GM18868 (cell line): ENCODE measurements around the gene PRPF40A.

Source experiments
- ATAC-seq: cut with Tn5 transposase; IDR thresholded peaks from one replicate; pipeline ENCODE4 v1.9.1; 2021; ENCODE audit warnings: mild to moderate bottlenecking, moderate library complexity; ENCODE audit not compliant: unreplicated experiment

Gene PRPF40A

DNA sequence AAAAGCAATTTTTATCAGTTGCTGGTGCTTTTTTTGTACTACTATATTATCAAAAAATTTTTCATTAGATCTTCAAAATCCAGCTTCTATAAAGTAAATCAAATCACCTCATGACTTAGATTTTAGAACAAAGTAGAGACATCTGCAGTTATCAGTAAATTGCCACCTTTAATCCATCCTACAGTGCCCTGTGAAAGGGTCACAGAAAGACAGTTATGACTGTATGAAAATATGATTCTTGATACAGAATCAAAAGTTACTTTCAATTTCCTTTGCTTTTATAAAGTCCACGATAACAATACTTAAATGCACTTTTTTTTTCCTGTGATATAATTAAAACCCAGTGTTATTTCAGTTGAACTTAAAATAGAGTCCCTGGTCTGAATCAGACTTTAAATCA, 61.4 kb downstream of the PRPF40A start:
- ATAC-seq, result peak; percentile 38

DNA sequence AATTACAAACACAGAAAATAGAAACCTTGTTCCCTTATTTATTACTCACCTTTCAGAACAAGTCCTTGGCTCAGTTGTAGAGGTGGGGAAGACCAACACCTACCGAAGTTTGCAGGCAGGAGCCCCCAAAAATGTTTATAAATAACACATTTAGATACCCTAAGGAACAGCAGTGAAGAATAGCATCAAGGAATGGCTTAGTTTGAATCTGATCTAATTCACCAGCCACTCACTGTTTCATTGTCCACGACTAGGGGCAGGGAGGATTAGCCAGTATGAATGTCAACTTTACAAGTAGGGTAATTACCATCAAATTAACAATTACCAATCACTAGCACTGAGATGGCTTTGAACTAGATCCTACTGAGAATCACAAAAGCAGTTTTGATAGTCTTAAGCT, 65.4 kb downstream of the PRPF40A start:
- ATAC-seq, result no peak

DNA sequence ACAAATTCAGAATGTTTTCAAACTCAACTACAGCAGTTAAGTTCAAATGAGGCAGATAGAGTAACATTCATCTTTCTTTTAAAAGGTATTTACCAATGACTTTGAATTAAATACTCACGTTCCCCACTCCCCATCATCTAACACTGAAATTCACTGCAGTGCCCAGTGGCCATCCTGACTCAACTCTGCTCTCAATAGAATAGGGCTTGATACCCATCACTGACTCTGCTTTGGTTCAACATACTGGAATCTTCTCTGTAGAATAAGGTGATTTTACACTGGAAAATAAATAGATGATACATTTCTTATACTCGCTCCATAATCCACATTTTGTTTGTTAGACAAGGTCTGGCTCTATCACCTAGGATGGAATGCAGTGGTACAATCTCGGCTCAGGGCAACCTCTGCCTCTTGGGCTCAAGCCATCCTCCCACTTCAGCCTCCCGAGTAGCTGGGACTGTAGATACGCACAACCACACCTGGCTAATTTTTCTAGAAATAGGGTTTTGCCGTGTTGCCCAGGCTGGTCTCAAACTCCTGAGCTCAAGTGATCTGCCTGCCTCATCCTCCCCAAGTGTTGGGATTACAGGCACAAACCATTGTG, 66.4 kb downstream of the PRPF40A start:
- no peak for ATAC-seq

DNA sequence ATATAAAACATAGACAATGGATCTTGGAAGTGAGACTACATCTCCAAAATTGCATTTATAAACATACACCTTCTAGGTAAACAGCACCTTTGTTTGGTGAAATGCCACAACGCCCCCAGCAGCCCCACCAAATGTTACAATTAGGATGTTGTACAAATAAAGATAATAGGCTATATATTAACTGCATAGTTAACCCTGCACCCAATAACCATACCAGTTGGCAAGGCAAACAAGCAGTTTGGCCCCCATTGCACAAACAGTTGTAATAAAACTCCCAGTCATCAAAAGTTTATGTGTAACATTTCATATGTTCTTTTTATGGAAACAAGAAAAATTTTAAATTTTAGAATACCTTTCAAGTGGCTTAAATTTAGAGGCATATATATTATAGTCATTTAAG, 67.3 kb downstream of the PRPF40A start:
- ATAC-seq, result no peak

DNA sequence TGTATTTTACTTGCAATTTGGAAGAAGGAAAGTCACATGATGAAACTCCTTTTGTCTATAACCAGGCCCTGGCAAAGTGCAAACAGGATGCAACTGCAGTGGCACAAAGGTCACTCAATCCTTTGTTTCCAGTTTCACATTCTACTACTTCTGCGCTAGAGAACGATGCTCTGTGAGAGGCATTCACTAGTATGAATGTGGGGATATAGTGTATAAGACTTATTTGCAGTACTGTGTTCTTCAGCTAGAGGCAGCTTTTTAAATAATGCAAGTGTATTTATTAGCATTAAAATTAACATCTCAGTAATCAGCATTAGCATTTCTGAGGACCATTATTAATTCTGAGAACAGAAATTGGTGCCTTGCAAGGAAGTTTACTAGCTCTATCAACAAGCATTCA, 68.9 kb downstream of the PRPF40A start:
- no peak for ATAC-seq

DNA sequence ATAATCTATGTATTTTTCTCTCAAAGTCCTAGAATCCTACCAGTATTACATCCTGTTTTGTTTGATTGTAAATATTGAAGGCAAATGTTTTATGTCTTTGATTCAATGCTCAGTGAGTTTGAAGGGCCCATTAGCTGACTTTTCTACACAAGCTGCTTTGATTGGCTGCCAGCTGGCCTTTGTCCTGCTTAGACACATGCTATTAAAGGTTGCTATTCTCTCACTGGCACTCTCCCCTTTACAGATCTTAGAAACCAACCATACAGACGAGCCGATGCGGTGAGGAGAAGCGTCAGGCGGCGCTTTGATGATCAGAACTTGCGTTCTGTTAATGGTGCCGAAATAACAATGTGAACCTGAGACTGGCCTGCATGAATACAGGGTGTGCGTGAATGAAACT, 69.7 kb downstream of the PRPF40A start:
- ATAC-seq, result no peak

DNA sequence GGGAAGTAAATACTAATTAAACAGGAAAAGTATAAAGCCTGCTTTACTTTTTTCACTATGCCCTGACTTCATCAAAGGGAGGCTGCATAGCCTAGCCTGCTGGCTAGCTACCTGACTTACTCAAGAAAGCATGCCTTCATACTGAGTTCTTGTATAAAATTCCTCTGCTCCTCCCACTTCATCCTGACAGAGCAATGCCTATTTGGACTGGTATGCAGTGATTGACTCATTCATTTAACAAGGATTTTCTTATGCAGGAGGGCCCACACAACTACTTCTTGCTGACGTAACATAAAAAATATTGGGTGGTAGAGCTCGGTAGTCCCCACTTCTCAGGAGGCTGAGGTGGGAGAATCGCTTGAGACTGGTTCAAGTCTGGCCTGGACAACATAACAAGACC, 70.5 kb downstream of the PRPF40A start:
- ATAC-seq, result no peak

DNA sequence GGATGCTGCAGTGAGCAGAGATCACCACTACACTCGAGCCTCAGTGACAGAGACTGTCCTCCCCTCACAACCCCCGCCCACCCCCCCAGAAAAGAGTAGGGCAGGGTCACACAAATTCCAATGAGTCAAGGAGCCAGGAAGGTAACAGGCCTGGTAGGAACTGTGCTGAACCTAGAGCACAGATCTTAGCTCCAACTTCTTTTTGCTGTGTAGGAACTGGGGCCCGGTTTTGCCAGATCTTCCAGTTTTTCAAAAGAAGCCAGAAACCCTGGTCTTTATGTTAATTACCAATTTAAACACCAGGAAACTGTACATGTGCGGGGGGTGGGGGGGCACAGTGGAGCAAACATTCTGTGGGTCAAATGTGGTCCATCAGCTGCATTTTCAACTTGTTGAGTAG, 71.0 kb downstream of the PRPF40A start:
- ATAC-seq, result no peak

DNA sequence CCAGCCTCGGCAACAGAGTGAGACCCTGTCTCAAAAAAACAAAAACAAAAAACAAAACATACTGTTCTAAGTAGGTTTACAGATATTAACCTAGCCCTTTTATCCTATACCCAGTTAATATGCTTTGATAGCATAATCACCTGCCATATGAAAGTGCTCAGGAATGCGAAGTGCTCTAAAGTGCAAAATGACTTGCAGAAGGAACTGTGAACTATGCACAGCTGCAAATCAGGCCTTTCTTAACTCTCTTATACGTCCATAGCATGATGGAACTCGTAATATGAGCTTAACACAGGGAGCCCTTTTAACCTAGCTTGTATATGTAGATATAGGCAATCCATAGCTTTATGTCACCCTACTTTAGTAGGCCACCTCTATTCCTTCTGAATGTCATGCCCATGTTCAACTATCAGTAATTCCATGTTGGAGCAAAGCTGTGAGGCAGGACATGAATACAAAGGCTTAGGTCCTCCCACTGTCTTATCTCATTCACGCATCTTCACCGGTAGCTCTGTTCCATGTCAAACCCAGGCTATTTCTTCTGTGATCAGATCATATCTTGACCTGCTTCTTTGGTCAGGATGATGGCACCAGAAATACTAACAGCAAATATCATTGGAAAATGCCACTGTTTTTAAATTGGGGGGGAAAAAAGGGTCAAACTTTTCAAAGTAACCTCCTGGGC, 72.9 kb downstream of the PRPF40A start:
- no peak for ATAC-seq

DNA sequence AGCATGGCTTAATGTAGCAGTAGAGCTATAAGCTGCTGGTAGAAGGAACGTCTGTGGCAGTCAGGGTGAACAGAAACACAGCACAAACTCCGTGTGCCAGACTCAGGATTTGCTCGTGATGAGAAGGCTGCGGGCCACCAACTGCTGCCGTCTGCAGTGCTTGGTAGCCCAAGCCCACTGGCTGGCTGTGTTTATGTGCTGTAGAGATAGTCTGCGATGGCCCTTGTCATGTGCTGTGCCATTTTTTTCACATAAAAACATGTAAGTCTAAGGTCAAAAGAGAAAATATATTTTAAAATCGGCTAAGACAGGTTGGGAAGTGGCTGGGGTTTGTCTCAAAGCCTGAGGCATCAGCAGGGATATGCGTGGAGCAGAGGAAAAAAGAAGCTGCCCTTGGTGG, 78.7 kb downstream of the PRPF40A start:
- no peak for ATAC-seq

DNA sequence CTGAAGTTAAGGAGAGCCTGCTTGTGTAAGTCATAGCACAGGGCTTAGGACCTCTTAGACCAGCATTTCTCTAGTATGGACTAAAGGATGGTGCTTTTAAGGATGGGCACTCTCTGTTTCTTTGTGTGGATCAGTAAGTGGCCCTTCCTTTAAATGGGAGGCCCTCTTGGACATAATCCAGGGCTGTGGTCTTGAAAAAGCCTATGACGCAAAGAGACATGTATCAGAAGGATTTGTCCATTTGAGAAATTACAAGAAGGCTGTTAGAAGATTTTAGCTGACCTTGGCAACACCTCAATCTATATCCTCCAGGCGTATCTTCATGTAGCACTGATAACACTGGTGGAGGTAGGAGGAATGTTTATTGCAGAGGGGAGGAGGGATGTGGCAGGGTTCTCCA, 79.2 kb downstream of the PRPF40A start:
- ATAC-seq, result no peak

DNA sequence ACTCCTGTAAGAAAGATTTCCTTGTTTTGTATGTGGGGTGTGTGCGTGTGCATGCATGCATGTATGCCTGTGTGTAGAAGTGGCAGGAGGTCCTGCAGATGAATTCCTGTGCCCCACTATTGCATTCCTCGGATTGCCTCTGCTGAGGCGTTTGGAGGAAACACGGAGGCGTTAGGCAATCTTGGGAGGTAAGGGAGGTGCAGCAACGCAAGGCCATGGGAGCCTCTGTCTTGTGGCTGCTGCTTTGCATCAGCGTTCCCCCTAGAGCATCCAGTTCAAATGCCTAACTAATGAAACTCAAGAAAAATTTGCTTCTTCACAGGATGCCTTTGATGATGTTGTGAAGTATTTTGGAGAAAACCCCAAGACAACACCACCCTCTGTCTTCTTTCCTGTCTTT, 80.0 kb downstream of the PRPF40A start:
- no peak for ATAC-seq

DNA sequence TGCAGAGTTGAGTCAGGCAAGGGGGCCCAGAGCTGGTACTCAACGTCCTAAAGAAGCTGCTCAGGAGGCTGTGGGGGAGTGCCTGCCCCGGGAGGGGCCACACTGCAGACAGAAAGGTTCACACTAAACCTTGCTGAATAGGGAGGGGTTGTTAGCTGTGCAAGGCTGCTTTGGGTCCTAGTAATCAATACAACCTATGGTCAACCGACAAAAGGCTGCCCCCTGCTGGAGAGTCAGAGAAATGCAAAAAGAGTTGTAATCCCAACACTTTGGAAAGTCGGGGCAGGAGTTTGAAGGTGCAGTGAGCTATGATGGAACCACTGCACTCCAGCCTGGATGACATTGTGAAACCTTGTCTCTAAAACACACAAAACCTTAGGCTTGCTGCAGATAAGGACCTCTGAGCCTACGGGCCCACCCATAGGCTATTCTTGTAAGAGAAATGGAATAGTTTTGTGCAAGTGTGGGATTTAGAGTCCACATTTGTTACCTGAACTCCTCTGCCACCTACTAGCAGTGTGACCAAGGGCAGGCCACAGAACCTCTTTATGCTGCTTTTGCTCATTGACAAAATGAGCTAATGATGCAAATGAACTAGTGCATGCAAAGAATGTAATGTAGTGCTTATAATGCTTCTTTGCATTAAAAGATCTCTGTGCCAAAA, 81.5 kb downstream of the PRPF40A start:
- ATAC-seq, result peak; percentile 79

DNA sequence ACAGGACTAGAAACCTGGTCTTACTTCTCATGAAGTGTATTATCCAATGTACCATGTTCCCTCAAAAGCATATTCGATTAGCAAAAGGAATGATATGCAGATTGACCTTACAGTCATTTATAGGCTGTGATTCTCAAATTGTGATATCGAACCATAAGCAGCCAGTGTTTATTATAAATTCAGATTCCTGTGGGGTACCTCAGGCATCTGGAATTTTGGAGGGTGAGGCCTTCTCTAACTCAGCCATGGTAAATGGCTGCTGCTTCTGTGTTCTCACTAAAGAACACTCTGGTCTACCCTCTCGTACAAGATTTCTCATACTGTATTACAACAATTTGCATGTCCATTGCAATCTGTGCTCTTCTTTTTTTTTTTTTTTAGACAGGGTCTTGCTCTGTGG, 84.5 kb downstream of the PRPF40A start:
- ATAC-seq, result no peak

DNA sequence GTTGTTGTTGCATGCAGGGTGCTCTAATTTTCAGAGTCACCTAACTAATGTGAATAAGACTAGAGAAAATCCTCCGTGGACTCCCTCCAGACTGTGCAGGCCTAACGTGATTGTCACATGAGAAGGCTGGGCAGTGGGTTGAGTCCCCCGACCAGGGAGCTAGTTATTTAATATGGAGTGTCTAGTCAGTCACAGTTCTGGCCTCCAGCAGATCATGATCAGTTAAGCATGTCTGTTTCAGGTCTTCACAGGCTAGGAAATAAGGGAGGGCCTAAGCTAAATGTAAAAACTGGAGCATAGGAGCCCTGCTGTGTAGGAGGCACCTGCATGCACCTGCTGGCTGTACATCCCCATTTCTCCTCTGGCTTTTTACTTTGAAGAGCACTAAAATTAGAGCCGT, 86.8 kb downstream of the PRPF40A start:
- no peak for ATAC-seq

DNA sequence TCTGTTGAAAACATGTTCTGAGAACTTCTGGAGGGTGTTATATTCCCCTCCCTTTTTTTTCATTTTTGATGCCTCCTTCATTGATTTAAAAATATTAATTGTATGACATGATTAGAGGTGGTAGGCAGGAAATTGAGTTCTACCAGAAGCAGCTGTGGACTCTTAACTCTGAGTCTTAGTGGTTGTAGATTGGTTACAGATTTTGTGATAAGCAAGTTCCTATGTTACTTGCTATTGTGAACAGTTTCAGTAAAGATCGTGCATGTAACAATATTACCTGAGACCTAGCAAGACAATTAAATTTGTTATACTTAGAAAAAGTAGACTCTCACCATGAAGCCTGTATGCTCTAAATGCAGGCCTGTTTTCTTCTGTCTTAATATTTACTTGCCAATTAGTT, 88.1 kb downstream of the PRPF40A start:
- no peak for ATAC-seq

DNA sequence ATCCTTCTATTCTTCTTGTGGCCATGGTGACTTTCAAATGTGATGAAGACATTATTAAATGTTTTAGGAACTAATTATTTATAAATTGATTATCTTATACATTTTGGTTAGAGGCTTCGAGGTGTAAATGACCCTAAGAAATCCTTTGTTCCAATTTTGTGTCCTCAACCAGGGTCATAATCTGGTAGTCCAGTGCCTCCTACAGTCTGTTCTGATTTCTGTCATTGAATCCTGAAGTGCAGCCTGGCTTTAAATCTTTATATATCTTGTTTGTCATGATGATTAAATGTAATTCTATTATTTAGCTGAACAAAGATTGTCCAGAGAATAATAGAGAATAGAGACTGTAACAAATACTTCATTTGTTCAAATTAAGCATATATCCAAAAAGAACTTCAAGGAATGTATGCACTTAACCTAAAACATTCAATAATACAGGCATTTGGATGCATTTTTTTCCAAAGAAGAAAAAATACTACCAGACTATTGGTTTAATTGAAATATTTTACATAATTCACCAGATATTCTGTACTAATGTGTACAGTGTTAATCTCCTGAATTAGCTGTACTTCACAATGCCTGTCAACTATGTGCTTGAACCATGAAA, 89.8 kb downstream of the PRPF40A start:
- ATAC-seq, result peak; percentile 69

DNA sequence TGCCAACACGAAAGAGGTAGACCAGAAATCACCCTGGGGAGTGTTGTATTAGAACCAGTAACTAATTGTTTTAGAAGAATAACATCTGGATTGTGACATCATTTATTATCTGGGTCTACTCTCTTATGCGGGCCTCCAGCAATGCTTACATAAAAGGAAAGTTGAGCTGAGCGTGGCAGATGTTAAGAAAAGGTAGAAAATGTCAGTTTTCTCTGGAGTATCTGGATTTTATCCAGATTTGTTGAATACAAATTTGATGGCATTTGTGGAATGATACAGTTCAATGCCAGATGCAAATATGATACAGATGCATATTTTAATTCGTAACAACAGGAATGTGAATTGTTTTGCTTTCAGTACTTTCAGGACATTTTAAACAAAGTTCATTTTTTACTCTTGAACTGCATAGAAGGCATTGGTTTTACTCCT, 90.3 kb downstream of the PRPF40A start:
- ATAC-seq, result no peak

DNA sequence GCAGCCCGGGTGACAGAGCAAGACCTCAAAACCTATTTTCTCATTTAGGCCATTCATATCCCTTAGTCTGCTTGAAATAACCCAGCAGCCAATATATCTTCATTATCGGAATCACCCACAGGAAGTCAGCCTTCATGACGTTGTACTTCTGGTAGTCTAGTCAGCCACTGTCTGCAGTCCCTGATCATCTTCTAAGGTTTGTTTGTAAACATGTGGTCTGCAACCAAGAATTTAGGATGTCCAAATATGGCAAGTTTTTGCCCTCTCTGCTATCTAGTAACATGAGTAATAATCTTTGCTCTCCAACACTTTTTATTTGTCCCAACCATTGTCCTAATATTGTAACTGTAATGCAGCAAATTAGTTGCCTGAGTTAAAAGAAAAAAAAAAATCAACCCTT, 92.5 kb downstream of the PRPF40A start:
- no peak for ATAC-seq

DNA sequence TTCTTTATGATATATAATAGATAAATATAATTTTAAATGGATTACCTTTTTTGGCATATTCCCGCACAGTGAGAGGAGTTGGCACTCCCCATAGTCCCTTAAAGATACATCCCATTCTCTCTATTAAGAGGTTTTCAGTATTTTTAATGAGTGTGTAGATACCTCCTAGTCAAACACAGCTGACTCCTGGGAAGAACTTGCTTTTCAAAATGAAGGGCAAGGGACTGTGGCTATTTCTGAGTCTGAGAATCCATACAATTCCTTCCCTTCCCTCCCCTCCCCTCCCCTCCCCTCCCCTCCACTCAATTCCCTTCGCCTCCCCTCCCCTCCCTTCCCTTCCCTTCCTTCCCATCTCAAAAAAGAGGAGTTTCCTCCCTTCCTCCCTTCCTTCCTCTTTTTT, 93.5 kb downstream of the PRPF40A start:
- no peak for ATAC-seq

DNA sequence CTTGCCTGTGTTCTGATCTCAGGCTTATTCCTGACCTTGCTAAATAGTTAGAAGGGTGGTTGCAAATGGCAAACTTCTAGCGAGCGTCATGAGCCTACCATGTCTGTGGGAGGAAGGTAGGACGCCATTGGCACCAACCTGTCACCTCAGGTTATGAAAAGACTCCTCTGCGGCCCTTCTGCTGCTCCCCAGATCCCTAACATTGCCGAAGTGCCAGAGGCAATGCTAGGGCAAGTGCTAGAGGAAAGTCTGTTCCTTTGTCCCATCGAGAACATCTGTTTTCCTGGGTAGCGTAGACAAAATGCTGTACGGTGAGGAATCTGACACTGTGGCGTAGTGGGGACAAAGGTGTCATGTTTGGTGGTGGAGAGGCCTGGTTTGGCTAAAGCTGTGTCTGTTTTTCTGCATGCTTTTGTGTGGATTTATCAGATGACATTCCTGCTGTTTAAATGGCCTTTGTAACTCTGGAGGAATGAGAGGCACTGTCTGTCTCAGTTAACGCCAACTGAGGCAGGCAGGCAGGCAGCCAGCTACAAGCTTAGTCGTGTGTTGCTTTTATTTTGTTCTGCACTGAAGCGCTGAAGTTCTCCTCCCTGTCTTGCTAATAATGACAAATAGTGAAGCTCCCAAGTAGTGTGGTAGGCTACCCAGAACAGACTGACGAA, 94.1 kb downstream of the PRPF40A start:
- ATAC-seq, result no peak

DNA sequence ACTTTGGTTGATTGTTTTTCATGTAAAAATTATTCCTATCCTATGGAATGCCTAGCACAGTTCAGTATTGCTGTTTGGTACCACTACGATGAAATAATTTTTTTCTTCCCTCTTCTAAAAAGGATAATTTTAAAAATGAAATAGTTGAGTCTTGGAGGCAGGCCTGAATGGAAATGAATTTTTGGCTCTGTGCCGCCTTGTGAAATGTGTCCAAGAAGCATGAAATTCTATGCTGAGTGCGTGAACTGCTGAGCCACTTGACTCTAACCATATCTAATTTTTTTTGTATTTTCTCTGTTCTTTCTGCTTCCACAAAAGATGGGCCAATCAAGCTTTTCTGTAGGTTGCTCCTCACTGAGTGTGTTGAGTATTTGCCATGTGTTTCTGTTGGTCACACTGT, 95.0 kb downstream of the PRPF40A start:
- no peak for ATAC-seq
